Heart right ventricle (tissue), 16 donors: ENCODE results near the gene TTC23. TPM values are rescaled to one million over a fixed set of nuclear protein-coding genes. Genes with fewer than 3 reads are reported as not detected.

ENCODE experiments used
- ATAC-seq, 8 donors: fragments of 200-7000 bp; cut with Tn5 transposase; one replicate each; pipeline ENCODE4 v1.9.1; 2020; ENCODE audit warnings: mild to moderate bottlenecking in 8 of 8, moderate library complexity in 8 of 8, moderate number of reproducible peaks in 1 of 8
- DNase-seq, 2 donors: peaks; one replicate each; pipeline ENCODE4 v3.0.0-alpha.2; 2020
- H3K27ac ChIP-seq, 10 donors: fragments of 200-600 bp; sonication (generic) in 2 of 10; one replicate each; pipeline versions ENCODE4 v1.5.0 to v1.8.0; 2020 to 2022; ENCODE audit warnings: mild to moderate bottlenecking in 3 of 10
- H3K27me3 ChIP-seq, 7 donors: fragments of 200-600 bp; one replicate each; pipeline ENCODE4 v1.8.0; 2021 to 2022; ENCODE audit warnings: mild to moderate bottlenecking in 2 of 7
- H3K36me3 ChIP-seq, 9 donors: fragments of 200-600 bp; sonication (generic) in 1 of 9; one replicate each; pipeline versions ENCODE4 v1.5.0 to v1.8.0; 2020 to 2022; ENCODE audit warnings: mild to moderate bottlenecking in 2 of 9
- H3K4me1 ChIP-seq, 9 donors: fragments of 200-600 bp; sonication (generic) in 1 of 9; one replicate each; pipeline versions ENCODE4 v1.5.0 to v1.8.0; 2020 to 2022; ENCODE audit warnings: mild to moderate bottlenecking in 4 of 9
- H3K4me3 ChIP-seq, 10 donors: fragments of 200-600 bp; sonication (generic) in 2 of 10; one replicate each; pipeline versions ENCODE4 v1.5.0 to v1.8.0; 2020 to 2022; ENCODE audit warnings: mild to moderate bottlenecking in 7 of 10, moderate library complexity in 2 of 10
- H3K9me3 ChIP-seq, 11 donors: fragments of 200-600 bp in 10 of 11; sonication (generic) in 2 of 11; one replicate each; pipeline versions ENCODE4 v1.5.0 to v1.8.0; 2013 to 2022; ENCODE audit warnings: mild to moderate bottlenecking in 2 of 11, control low read depth in 1 of 11, moderate library complexity in 1 of 11
- WGBS, 2 donors: extraction: QIAGEN DNeasy Blood & Tissue Kit; methylation state at CpG; one replicate each; pipeline ENCODE4 v1.1.7; 2013; ENCODE audit warnings: inconsistent platforms in 1 of 2; 5-methylcytosine and 5-hydroxymethylcytosine counted together
- intact Hi-C, 10 donors: fragments of 100-400 bp; cut with DNase I; formaldehyde crosslinking; loops; one replicate each; pipeline versions ENCODE4 v1.11.1 to v1.14.2; 2022
- polyA plus RNA-seq, 2 donors: library from polyadenylated mRNA; stranded (reverse); fragments of 200-250 nt; gene quantifications; one replicate each; pipeline ENCODE4 v1.2.3, GENCODE V29; 2013
- total RNA-seq, 10 donors: library from RNA; stranded (reverse); fragmentation: NEBNext Ultra II Directional in 3 of 10; extraction: Animal tissue kit (Norgen Biotek cat#: 25700) in 3 of 10; gene quantifications; one replicate each; pipeline versions ENCODE4 v1.2.1 to v1.2.4, GENCODE V29; 2021 to 2023
- TF ChIP-seq, protein P1 (sequence below), 9 donors: fragments of 200-600 bp; sonication (generic) in 2 of 9; IDR thresholded peaks; one replicate each; pipeline versions ENCODE4 v1.5.0 to v1.8.0; 2021 to 2022; ENCODE audit warnings: antibody characterized with exemption in 9 of 9, mild to moderate bottlenecking in 5 of 9, moderate library complexity in 1 of 9
- donor health status: Arrhythmogenic right ventricular cardiomyopathy.
- donor health status: ischemic (EF 13 %, LVEDD 7.1; RV severe dilation, severe dysfunction).
- donor health status: healthy with polysubstance abuse.
- donor health status: DM: no; HTN: yes; CAD: no.
- donor health status: DM: no; HTN: no; CAD: no.
- donor health status: ischemic (EF 25% LVEDD 6.9; RV normal size, moderate dysfunction).
- donor health status: ischemic (EF 25% LVEDD 5.7; RV mildly dilated, moderate dysfunction).
- donor health status: healthy.
- donor health status: DM: yes; HTN: yes; CAD: no.
- donor health status: Ischemic cardiomyopathy.
- donor health status: ischemic (EF 35%, LVEDD 5.7; RV mildly dilated, moderate dysfunction).
- donor health status: nonischemic (EF 11% LVEDD 7.7; RV severe dilation, severe dysfunction).
- donor health status: DM: yes; HTN: yes; CAD: no.
- donor health status: PGD.
- donor health status: ischemic (EF 29% LVEDD 5.4; RV normal size, mild dysfunction).
- donor health status: nonischemic (EF 23%, LVEDD 6.1; RV moderate dilation, normal function).

The TTC23 gene
- total and polyA plus RNA-seq, 12 donors, result 6.0 to 16.9 (median 10.9) TPM

DNA sequence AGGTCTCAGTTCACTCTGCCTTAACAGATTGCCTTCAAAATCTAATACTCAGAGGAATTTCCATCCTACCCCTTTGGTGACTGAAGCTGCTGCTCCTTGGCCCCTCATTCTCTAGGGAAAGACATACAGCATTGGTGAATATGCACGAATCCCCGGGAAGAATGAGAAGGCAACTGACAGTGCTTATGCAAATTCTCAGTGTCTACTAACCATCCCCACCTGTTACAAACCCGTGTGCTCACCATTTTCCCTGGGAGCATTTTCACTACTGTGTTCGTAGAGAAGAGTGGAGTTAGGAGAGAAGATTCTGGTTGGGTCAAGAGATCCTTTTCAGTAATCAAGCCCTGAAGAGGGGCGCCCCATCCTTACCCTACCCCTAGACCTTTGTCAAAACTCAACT is 106.8 kb downstream of the TTC23 start:
- 87% methylated on average over 5 of the region's 5 CpGs for WGBS, 2 donors
- intact Hi-C loops, result loop anchor here in 2 of 10 donors (5.0 kb wide), 1 partner anchor 35 kb away; the partner anchor contains the start of gene SYNM (in 2 of the 2)
- DNase-seq, result no peak
- H3K36me3 ChIP-seq, result peaks cover 0 to 29% (median 0%) of the 10 kb centered on the region in 9 donors
- no peaks in the 10 kb centered on the region for H3K9me3 ChIP-seq
- peaks cover 0 to 30% (median 13%) of the 10 kb centered on the region in 9 donors for H3K4me1 ChIP-seq
- TF ChIP-seq, protein P1, sequence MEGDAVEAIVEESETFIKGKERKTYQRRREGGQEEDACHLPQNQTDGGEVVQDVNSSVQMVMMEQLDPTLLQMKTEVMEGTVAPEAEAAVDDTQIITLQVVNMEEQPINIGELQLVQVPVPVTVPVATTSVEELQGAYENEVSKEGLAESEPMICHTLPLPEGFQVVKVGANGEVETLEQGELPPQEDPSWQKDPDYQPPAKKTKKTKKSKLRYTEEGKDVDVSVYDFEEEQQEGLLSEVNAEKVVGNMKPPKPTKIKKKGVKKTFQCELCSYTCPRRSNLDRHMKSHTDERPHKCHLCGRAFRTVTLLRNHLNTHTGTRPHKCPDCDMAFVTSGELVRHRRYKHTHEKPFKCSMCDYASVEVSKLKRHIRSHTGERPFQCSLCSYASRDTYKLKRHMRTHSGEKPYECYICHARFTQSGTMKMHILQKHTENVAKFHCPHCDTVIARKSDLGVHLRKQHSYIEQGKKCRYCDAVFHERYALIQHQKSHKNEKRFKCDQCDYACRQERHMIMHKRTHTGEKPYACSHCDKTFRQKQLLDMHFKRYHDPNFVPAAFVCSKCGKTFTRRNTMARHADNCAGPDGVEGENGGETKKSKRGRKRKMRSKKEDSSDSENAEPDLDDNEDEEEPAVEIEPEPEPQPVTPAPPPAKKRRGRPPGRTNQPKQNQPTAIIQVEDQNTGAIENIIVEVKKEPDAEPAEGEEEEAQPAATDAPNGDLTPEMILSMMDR (IDR thresholded peaks at IDR 0.05), result no peak
- no peak for ATAC-seq
- H3K27me3 ChIP-seq, result no peaks in the 10 kb centered on the region
- peak overlapping the region in 3 of 10 donors; percentile 6 to 31 (median 12) for H3K27ac ChIP-seq
- no peak overlapping the region for H3K4me3 ChIP-seq

DNA sequence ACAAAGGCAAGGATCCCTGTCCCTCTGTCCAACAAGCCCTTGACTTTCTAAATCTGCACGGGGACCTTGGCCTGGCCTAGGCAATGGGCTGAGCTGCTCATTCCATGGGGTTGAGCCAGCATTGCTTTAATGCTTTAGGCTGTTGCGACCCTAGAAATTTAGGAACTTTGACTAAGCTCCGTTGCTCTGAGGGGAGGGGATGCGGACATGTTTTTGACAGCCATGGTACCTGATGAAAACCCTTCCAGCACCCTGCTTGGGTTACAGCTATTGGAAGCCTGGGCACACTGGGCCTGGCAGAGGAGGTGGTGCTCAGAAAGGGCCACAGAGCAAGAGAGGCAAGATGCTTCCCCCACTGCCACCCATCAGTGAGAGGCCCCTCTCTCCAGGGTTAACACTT is 107.4 kb downstream of the TTC23 start:
- TF ChIP-seq, protein P1 (IDR thresholded peaks at IDR 0.05), result no peak
- 73 to 74% methylated on average over 4 of the region's 4 CpGs for WGBS, 2 donors

DNA sequence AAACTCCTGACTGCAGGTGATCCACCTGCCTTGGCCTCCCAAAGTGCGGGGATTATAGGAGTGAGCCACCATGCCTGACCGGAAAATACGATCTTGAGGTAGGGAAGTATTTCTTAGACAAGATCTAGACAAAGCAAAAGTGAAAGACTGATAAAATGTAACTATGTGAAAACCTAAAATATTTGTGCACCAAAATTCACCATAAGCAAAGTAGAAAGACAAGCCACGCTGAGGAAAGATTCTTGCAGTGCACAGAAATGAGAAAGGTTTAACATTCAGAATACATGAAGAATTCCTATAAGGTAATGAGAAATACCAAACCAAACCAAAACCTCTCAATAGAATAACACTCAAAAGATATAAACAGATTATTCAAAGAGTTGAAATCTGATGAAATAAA is 108.8 kb downstream of the TTC23 start:
- Histone ChIP-seq H3K27me3 (no peaks in the 10 kb centered on the region), H3K4me3 (no peak overlapping the region), H3K4me1 (peaks cover 0 to 38% (median 17%) of the 10 kb centered on the region in 9 donors), H3K27ac (no peak overlapping the region), H3K9me3 (no peaks in the 10 kb centered on the region), H3K36me3 (peaks cover 0 to 44% (median 0%) of the 10 kb centered on the region in 9 donors)
- intact Hi-C loops, result loop anchor here in 2 of 10 donors (5.0 kb wide), 1 partner anchor 33 kb away; the partner anchor contains the start of gene SYNM (in 2 of the 2)
- ATAC-seq (no peak), DNase-seq (no peak)
- TF ChIP-seq, protein P1 (IDR thresholded peaks at IDR 0.05), result no peak
- 98 to 99% methylated on average over 4 of the region's 4 CpGs for WGBS, 2 donors

More for the DNA sequence above, 107.4 kb downstream of the TTC23 start:
- DNase-seq (no peak), ATAC-seq (no peak)
- peaks cover 0 to 34% (median 0%) of the 10 kb centered on the region in 9 donors for H3K36me3 ChIP-seq
- peak overlapping the region in 2 of 10 donors; percentile 6 to 31 for H3K27ac ChIP-seq
- intact Hi-C loops, result loop anchor here in 2 of 10 donors (5.0 kb wide), 1 partner anchor 35 kb away; the partner anchor contains the start of gene SYNM (in 2 of the 2)
- no peak overlapping the region for H3K4me3 ChIP-seq
- H3K4me1 ChIP-seq, result peaks cover 0 to 30% (median 13%) of the 10 kb centered on the region in 9 donors
- H3K27me3 ChIP-seq, result no peaks in the 10 kb centered on the region
- no peaks in the 10 kb centered on the region for H3K9me3 ChIP-seq

GRCh38 chr15:99139276-99139675 is 110.1 kb downstream of the TTC23 start:
- no peak for DNase-seq
- WGBS, 2 donors, result 80 to 85% methylated on average over 4 of the region's 4 CpGs
- TF ChIP-seq, protein P1 (IDR thresholded peaks at IDR 0.05), result no peak
- no peak overlapping the region for H3K4me3 ChIP-seq
- ATAC-seq, result peak in 7 of 8 donors; percentile 11 to 50 (median 30)
- H3K27ac ChIP-seq, result peak overlapping the region in 6 of 10 donors; percentile 3 to 55 (median 38)
- H3K9me3 ChIP-seq, result no peaks in the 10 kb centered on the region
- no peaks in the 10 kb centered on the region for H3K27me3 ChIP-seq
- H3K4me1 ChIP-seq, result peaks cover 0 to 51% (median 27%) of the 10 kb centered on the region in 9 donors
- peaks cover 0 to 53% (median 0%) of the 10 kb centered on the region in 9 donors for H3K36me3 ChIP-seq
- intact Hi-C loops, result no loop called here
